Tracheal epithelial cell (primary cell): ENCODE data around the gene OR2B6. TPM values are rescaled to one million over a fixed set of nuclear protein-coding genes. Genes with fewer than 3 reads are reported as not detected.

Experiments used
- total RNA-seq: library from RNA; depleted of rRNA; stranded (reverse); fragments of >200 nt; gene quantifications from 2 replicates; pipeline ENCODE4 v1.2.1, GENCODE V29; 2014

OR2B6 gene
- total RNA-seq, result not detected in 2 replicates

DNA sequence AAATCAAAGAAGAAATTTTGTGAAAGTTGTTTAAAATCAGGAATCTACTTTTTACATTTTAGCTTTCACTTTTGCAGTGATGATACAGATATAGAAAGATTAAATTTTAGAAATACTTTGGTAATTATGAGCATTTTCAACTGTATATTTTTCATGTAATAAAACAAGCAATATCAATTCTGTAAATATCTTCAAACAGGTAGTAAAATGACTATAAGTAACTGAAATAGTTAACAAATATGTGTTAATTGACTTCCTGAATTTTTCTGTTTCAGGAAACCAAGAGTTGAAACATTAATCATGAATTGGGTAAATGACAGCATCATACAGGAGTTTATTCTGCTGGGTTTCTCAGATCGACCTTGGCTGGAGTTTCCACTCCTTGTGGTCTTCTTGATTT is at the start of gene OR2B6:
Gene OR2B6 (plus strand): TSS at position 301 of the 400 bp plus-strand sequence. CDS start 0 bp downstream, at position 301.

DNA sequence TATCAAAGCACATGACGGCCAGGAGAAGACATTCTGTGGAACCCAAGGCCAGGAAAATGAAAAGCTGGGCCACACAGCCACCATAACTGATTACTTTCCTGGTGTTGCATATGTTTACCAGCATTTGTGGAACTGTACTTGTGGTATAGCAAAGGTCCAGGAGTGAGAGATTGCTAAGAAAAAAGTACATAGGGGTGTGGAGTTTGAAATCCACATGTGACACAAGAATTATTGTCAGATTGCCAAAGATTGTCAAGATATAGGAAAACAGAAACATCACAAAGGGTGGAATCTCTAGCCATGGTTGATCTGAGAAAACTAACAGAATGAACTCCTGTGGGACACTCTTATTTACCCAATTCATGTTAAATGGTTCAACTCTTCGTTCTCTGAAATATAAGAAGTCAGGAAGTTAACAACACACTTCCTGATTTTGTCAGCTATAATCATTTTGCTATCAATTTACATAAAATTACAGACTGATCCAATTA is 45.0 kb upstream of the OR2B6 start, which contains the start of gene OR2B2:
Gene OR2B2 (minus strand): TSS at position 441 of the 491 bp plus-strand sequence. CDS start 77 bp downstream, at position 364.

Other genes with a start within 250 kb of the OR2B6 start
- gene OR2B2, start 44.8 kb upstream of the OR2B6 start, total RNA-seq, result not detected in 2 replicates
- 2.3 and 4.3 TPM in 2 replicates for gene ZNF165, start 123.3 kb downstream of the OR2B6 start, total RNA-seq
- gene ZSCAN16, start 167.4 kb downstream of the OR2B6 start, total RNA-seq, result 3.8 and 4.3 TPM in 2 replicates
- gene ZKSCAN8, start 184.6 kb downstream of the OR2B6 start, total RNA-seq, result 6.7 and 7.7 TPM in 2 replicates